ENCODE data around the gene RASA2. TPM values are rescaled to one million over a fixed set of nuclear protein-coding genes. Genes with fewer than 3 reads are reported as not detected.

The RASA2 gene
- polyA plus RNA-seq, 1 donor (not counting 4 experiments of a cell fraction or from before 2014, with no cell fraction given), result 10.3 TPM

DNA sequence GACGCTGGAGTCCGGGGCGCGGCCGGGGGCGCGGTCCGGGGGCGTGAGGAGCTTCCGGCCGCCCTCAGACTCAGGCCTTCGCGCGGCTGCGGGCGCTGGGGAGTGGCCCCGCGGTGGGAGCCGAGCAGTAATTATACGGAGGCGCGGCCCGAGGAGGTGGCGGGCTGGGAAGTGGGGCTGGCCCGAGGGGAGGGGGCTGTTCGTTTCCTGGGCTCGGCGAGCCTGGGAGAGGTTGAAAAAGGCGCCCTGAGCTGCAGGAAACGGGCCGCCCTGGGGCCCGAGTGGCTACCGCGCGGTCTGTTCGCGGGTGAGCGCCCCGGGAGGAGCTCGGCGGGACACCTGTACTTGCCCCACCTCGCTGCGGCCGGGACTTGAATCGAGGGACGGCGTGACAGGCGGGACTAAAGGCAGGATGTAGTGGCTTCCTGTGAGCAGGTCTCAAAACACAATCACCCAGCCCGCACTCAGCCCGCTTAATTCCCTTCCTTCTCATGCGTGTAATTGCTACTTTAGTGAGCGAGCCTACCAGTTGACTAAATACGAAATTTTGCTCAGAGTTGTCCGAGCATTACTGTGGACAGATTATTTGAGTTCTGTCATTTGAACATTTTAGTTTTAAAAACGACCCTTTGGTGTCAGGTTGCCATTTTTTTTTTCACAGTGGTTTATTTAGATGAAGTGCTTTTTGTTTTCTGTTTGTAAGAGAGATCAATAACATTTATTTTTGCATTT lies 860 bp downstream of the RASA2 start:
- dilution Hi-C loops (cut with MboI; ENCODE audit: extremely low pct_ligation_motif_present, low sequenced_read_pairs), result no loop called here
- peak overlapping the region; percentile 88 for H3K9ac ChIP-seq (ENCODE audit: control insufficient read depth, extremely low read depth, insufficient read depth, low read length)

GRCh38 chr3:141489203-141489602 lies 2.4 kb downstream of the RASA2 start:
- Histone ChIP-seq H3K4me2 (ENCODE audit: control insufficient read depth, extremely low read depth, insufficient read depth, low read depth, low read length) (no peak overlapping the region), H3K4me1 (ENCODE audit: control insufficient read depth, extremely low read depth, insufficient read depth, low read length) (peaks cover 15% of the 10 kb centered on the region), H3K9ac (ENCODE audit: control insufficient read depth, extremely low read depth, insufficient read depth, low read length) (no peak overlapping the region), H3K36me3 (ENCODE audit: control insufficient read depth in 2 of 2, extremely low read depth in 1 of 2, insufficient read depth in 2 of 2, low read length in 2 of 2) (peaks cover 0 to 2% of the 10 kb centered on the region in 2 experiments), H3K27me3 (ENCODE audit: control insufficient read depth, extremely low read depth, insufficient read depth, low read length) (no peaks in the 10 kb centered on the region), H3K4me3 (ENCODE audit: control insufficient read depth in 2 of 3, extremely low read depth in 1 of 3, insufficient read depth in 2 of 3, low read depth in 1 of 3, low read length in 3 of 3) (no peak overlapping the region), H4K20me1 (ENCODE audit: control insufficient read depth, extremely low read depth, insufficient read depth, low read length) (no peaks in the 10 kb centered on the region), H3K27ac (ENCODE audit: control insufficient read depth, insufficient read depth, low read length) (no peak overlapping the region), H3K9me1 (ENCODE audit: control insufficient read depth, extremely low read depth, insufficient read depth, low read length) (peaks cover 2% of the 10 kb centered on the region), H3K9me3 (ENCODE audit: control insufficient read depth, low read depth, low read length) (no peaks in the 10 kb centered on the region), H2AFZ (ENCODE audit: control insufficient read depth, low read length) (no peak overlapping the region), H3K79me2 (ENCODE audit: control insufficient read depth, insufficient read depth, low read length) (peaks cover 67% of the 10 kb centered on the region)
- FAIRE-seq, result no peak
- dilution Hi-C loops (cut with MboI; ENCODE audit: extremely low pct_ligation_motif_present, low sequenced_read_pairs), result no loop called here
- TF ChIP-seq CTCF (optimal IDR thresholded peaks at IDR 0.05 in 1 of 3, IDR thresholded peaks at IDR 0.05 in 1 of 3, conservative IDR thresholded peaks at IDR 0.05 in 1 of 3; ENCODE audit: extremely low read depth in 1 of 3, insufficient read depth in 2 of 3, low read length in 3 of 3) (no peak), EZH2 (IDR thresholded peaks at IDR 0.05; ENCODE audit: low read length) (no peak)
- DNase-seq (ENCODE audit: low read depth, low spot score), result no peak

More for the DNA sequence above, 860 bp downstream of the RASA2 start:
- H3K36me3 ChIP-seq (ENCODE audit: control insufficient read depth in 2 of 2, extremely low read depth in 1 of 2, insufficient read depth in 2 of 2, low read length in 2 of 2), result peaks cover 0 to 2% of the 10 kb centered on the region in 2 experiments
- H2AFZ ChIP-seq (ENCODE audit: control insufficient read depth, low read length), result peak overlapping the region; percentile 33
- H3K27ac ChIP-seq (ENCODE audit: control insufficient read depth, insufficient read depth, low read length), result peak overlapping the region; percentile 81
- H3K4me3 ChIP-seq (ENCODE audit: control insufficient read depth in 2 of 3, extremely low read depth in 1 of 3, insufficient read depth in 2 of 3, low read depth in 1 of 3, low read length in 3 of 3), result peak overlapping the region; percentile 56 to 76 (median 71)
- H4K20me1 ChIP-seq (ENCODE audit: control insufficient read depth, extremely low read depth, insufficient read depth, low read length), result no peaks in the 10 kb centered on the region
- DNase-seq (ENCODE audit: low read depth, low spot score), result no peak
- peak; percentile 69 for FAIRE-seq
- TF ChIP-seq CTCF (optimal IDR thresholded peaks at IDR 0.05 in 1 of 3, IDR thresholded peaks at IDR 0.05 in 1 of 3, conservative IDR thresholded peaks at IDR 0.05 in 1 of 3; ENCODE audit: extremely low read depth in 1 of 3, insufficient read depth in 2 of 3, low read length in 3 of 3) (peak in 1 of 3 experiments; percentile 6), EZH2 (IDR thresholded peaks at IDR 0.05; ENCODE audit: low read length) (no peak)
- peaks cover 52% of the 10 kb centered on the region for H3K79me2 ChIP-seq (ENCODE audit: control insufficient read depth, insufficient read depth, low read length)
- peaks cover 15% of the 10 kb centered on the region for H3K4me1 ChIP-seq (ENCODE audit: control insufficient read depth, extremely low read depth, insufficient read depth, low read length)
- no peaks in the 10 kb centered on the region for H3K27me3 ChIP-seq (ENCODE audit: control insufficient read depth, extremely low read depth, insufficient read depth, low read length)
- peaks cover 2% of the 10 kb centered on the region for H3K9me1 ChIP-seq (ENCODE audit: control insufficient read depth, extremely low read depth, insufficient read depth, low read length)
- peak overlapping the region; percentile 78 for H3K4me2 ChIP-seq (ENCODE audit: control insufficient read depth, extremely low read depth, insufficient read depth, low read depth, low read length)
- H3K9me3 ChIP-seq (ENCODE audit: control insufficient read depth, low read depth, low read length), result no peaks in the 10 kb centered on the region
